Activated CD8-positive, alpha-beta memory T cell treated with anti-CD3 and anti-CD28 coated beads, Interleukin-2, amount 50 U/mL, for 1 hour (primary cell): ENCODE measurements around the gene EMP1.
"Not testable (repeated sequence)": the region's sequence is repeated elsewhere in the genome, so short reads cannot be mapped to it uniquely, and the experiment has no call there.

Source experiments
- DNase-seq: peaks from one replicate; pipeline ENCODE4 v3.0.0-alpha.2; 2020; ENCODE audit errors: extremely low read depth

The EMP1 gene

DNA sequence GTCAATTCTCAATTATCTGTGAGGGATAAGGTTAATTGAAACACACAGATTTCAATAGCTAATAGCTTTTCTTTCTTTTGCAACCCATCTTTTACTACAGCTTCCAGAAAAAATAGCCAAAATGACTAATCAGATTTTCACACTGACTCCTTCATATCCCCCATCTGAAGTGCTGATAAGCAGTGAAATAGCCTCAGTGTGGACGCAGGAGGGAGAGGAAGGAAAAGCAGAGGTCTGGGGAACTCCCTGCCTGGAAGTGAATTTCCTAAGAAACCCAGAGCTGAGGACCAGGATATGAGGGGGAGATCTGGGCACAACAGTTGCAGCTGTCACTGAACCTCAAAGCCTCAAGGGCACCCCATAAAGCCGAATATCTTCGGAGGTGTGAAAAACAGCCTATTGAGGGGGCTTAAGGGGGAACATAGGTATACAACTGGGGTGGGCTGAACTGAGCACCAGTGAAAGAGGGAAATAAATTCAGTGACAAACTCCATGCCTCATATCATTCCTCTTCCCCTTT is 60.9 kb downstream of the EMP1 start:
- DNase-seq, result no peak

GRCh38 chr12:13258197-13258596 is 61.7 kb downstream of the EMP1 start:
- DNase-seq, result no peak

DNA sequence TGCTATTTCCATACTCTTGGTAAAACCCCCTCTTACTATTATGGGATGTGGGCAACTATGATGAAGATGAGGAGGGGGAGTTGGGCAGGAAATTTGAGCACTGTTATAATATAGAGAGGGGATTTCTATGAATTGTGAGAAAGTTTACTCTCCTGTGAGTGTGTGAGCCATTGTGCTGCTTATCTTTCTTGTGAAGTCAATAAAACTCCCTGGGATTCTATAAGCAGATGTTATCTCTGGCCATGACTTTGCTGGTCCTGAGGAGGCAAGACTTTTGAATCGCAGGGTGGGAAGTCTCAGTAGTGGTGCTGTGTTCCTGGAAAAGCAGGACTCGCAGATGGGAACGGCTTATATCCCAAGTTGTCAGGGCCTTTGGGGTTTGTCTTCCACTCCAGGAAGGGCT is 62.2 kb downstream of the EMP1 start:
- DNase-seq, result no peak

GRCh38 chr12:13259625-13260024 is 63.1 kb downstream of the EMP1 start:
- DNase-seq, result not testable (repeated sequence)

DNA sequence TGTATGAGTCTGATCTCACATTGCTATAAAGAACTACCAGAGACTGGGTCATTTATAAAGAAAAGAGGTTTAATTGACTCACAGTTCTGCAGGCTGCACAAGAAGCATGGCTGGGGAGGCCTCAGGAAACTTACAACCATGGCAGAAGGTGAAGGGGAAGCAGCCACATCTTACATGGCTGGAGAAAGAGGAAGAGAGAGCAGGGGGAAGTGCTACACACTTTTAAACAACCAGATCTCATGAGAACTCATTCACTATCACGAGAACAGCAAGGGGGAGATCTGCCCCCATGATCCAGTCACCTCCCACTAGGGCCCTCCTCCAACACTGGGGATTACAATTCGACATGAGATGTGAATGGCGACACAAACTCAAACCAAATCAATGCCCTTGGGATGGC is 71.3 kb downstream of the EMP1 start:
- DNase-seq, result not testable (repeated sequence)

- DNase-seq, result no peak
These were observed 72.1 kb downstream of the EMP1 start for GRCh38 chr12:13268581-13268980.
